Omental fat pad (tissue), 4 donors: Measurements from ENCODE around the gene KIAA0753. TPM values are rescaled to one million over a fixed set of nuclear protein-coding genes. Genes with fewer than 3 reads are reported as not detected.

Source experiments
- ATAC-seq: fragments of 150-250 bp; one replicate; pipeline ENCODE4 v1.9.1; 2016; ENCODE audit warnings: mild to moderate bottlenecking, moderate library complexity; ENCODE audit not compliant: low FRiP score
- DNase-seq: peaks from one replicate; pipeline ENCODE4 v3.0.0-alpha.2; 2019; ENCODE audit warnings: low spot score
- total RNA-seq, 4 donors: library from RNA; depleted of rRNA; stranded (reverse); fragments of >200 nt; gene quantifications; one replicate each; pipeline ENCODE4 v1.1.0, GENCODE V29; 2016
- TF ChIP-seq, protein P1 (sequence below), 3 donors: fragments of 450-650 bp; IDR thresholded peaks; one replicate each; pipeline ENCODE4 v1.5.1; 2016 to 2017; ENCODE audit warnings: antibody characterized with exemption in 3 of 3, mild to moderate bottlenecking in 3 of 3, moderate library complexity in 2 of 3

The KIAA0753 gene
- total RNA-seq, 4 donors from 2014 or later, result 9.5 to 11.8 (median 11.1) TPM

DNA sequence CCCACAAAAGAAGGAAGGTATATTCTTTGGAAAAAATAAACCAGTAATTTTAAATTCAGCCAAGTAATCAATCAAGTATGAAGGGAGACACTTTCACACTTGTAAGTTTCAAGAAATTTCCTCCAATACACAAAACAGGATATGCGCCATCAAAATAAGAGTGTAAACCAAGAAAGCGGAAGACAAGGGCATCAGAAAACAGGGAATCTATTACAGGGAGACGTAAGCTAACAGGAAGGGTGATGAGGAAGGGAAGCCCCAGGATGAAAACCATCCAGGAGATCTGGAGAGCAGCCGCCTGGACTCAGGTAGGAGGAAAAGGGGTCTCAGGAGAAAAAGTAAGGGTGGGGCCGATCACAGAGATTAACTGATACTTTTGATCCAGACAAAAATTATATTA, 52.3 kb downstream of the KIAA0753 start:
- TF ChIP-seq, protein P1, sequence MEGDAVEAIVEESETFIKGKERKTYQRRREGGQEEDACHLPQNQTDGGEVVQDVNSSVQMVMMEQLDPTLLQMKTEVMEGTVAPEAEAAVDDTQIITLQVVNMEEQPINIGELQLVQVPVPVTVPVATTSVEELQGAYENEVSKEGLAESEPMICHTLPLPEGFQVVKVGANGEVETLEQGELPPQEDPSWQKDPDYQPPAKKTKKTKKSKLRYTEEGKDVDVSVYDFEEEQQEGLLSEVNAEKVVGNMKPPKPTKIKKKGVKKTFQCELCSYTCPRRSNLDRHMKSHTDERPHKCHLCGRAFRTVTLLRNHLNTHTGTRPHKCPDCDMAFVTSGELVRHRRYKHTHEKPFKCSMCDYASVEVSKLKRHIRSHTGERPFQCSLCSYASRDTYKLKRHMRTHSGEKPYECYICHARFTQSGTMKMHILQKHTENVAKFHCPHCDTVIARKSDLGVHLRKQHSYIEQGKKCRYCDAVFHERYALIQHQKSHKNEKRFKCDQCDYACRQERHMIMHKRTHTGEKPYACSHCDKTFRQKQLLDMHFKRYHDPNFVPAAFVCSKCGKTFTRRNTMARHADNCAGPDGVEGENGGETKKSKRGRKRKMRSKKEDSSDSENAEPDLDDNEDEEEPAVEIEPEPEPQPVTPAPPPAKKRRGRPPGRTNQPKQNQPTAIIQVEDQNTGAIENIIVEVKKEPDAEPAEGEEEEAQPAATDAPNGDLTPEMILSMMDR (IDR thresholded peaks at IDR 0.05), result no peak
- ATAC-seq, result no peak
- no peak for DNase-seq

DNA sequence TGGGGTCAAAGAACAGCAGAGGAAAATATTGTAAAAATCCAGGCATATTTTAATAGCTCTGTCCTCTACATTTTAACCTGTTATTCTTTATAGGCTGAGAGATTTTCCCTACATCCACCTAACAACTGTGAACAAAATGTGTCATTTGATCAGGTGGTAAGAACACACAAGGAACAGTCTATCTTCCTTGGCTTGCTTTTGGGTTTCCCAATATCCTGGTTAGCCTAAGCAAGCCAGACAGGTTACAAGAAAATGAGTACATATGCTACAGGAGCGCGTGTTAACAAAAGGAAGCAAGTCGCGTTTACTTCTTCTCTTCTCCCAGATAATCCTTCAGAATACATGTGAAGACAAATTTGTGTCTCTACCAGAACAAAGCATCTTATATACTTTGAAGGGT, 53.2 kb downstream of the KIAA0753 start:
- TF ChIP-seq, protein P1 (IDR thresholded peaks at IDR 0.05), result no peak
- DNase-seq (no peak), ATAC-seq (no peak)

DNA sequence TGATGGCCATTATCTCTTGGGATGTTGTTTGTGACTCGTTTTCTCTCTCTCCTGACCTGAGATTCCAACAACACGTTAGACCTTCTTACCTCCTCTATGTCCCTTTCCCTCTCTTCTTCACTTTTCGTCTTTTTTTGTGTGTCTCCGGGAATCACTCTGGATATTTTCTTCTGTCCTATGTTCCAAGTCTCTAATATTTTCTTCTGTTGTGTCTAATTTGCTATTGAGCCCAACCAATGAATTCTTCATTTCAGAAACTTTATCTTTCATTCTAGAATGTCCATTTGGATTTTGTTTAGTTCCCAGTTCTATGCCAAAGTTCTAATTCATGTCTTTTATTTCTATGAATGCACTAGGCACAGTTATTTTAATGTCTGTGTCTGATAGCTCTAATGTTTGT, 57.1 kb downstream of the KIAA0753 start:
- no peak for ATAC-seq

DNA sequence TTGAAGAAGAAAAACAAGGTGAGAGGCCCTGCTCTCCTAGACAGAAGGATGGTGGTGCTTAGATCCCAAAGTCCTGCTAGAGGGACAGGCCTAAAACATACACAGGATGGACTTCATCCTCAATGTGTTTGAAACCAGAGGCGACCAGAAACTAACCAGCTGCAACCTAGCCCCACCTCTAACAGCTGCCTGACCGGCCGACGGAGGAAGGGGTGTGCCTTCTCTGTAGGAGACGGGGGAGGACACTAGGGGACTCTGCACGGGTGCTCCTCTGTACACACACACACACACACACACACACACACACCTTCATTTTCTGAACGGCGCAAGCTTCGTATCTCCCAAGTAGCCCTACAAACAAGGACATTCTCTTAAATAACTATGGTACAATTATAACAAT, 59.9 kb downstream of the KIAA0753 start:
- DNase-seq, result no peak
- TF ChIP-seq, protein P1 (IDR thresholded peaks at IDR 0.05), result no peak
- ATAC-seq, result no peak

More for the DNA sequence above, 57.1 kb downstream of the KIAA0753 start:
- TF ChIP-seq, protein P1 (IDR thresholded peaks at IDR 0.05), result no peak
- DNase-seq, result no peak

DNA sequence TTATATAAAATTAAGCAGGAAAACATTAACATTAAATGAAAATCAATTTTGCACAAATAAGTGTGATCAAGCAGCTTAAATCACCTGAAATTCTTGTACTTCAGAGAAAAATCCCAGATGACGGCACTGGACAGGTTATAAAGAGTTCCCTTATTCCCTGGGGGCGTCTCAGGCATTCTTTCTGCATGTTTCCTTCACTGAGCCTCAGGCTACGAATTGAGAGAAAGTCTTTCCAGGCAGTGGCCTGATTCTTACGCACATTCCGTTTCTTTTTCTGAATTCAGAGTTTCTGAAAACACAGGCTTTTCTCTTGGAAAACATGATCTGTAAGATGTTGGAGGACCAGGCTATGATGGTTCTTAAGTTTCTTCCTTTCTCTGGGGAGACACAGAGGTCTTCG, 62.0 kb downstream of the KIAA0753 start:
- no peak for DNase-seq
- TF ChIP-seq, protein P1 (IDR thresholded peaks at IDR 0.05), result no peak
- ATAC-seq, result no peak

DNA sequence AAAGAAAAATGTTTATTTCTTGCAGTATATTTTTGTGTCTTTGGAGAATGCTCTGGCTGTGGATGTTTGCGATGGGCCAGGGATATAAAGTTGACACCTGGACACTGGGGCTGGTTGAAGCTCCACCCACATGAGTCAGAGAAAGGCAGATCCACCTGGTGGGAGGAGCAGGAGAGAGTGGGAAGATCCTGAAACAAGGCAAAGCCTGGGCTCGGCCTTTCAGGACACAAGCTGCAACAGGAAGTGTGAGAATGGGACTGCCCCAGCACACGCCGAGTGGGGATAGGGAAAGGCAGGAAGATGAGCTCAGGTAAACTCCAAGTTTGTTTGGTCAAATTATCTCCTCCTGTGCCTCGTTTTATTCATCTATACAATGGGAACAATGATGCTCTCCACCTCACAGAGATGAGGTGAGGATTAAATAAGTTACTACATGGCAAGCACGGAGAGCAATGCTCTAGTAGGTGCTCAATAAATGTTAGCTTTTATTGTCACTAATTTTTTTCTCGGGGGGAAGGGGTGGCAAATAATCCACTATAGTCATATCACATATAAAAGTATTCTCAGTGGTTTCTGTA, 62.7 kb downstream of the KIAA0753 start:
- TF ChIP-seq, protein P1 (IDR thresholded peaks at IDR 0.05), result no peak
- ATAC-seq, result no peak
- DNase-seq, result no peak

DNA sequence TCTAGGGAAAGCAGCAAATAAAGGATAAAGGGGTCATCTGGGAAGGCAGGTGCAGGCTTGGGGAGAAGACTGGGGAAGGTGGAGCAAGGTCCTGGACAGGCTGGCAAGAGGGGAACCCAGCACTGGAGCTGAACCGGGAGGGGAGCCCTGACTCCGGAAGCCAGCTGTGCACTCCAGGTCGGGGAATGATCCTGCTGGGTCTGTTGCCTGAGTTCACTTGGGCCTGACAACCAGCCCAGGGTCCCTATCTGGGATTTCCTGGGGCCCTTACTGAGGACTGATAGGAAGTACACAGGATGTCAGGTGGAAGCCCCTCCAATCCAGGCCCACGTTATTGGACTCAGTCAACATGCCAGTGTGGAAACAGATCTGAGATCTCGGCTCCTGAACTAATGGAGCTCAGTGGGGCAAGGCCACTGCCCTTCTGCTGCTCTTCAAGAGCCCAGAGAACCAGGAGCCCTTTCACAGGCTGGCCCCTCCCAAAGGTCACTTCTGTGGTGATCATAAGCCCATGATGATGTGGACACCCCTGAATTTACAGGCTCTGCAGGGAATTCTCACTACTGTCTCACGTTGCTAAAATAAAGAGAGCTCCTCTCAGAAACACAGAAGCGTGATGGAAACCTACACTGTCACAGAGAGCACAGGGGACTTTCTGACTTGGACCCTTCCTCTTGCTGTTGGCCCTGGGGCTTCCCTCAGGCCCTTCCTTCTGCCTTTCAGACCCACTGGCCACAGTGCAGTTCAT, 64.3 kb downstream of the KIAA0753 start:
- no peak for ATAC-seq
- DNase-seq, result no peak
- TF ChIP-seq, protein P1 (IDR thresholded peaks at IDR 0.05), result no peak
